ENCODE data around the gene PJA2.

The PJA2 gene

DNA sequence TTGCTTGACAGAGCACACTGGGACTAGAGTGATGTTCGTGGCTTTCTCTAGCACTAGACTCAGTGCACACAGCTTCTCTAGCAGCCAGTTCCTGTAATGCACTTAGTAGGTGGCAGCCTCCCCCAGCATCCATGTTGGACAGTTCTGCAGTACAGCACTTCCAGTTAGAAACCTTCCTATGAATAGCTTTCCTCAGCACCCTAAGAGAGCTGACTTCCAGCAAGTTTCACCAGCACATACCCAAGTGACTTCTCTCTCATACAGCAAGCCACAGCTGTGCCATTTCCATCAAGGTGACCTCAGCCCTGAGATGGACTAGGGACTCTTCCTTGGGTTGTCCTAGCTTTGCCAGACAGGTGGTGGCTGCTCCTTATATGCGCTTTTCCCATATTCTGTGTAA lies 60.4 kb downstream of the PJA2 start:
- DNase-seq = no peak

DNA sequence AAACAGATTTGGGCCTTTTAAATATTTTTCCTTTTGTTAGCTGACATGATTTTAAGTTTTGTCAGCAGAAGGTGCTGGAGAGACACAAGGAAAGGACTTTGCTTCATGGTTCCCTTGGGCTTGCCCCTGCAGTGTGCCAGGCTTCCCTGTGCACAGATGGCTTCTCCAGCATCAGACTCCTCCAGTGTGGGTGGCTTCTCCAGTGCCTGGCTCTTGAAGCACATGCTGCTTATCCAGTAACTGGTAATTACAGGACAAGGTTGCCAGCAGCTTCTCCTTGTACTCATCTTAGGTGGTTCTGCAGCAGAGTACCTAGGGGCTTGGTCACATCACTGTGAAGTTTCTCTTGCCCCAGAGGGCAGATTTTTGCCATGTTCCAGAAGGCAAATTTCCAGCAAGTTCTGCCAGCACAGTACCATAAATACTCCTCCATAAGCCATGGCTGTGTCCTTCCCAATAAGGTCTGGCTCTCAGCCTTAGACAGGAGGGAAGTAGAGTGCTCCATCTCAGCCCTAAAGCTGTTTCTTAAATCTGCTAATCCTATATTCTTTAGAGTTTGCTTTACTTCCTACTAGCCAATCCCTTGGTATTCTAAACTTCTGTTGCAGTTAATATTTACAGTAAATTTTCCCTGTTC lies 62.4 kb downstream of the PJA2 start:
- no peak for DNase-seq

DNA sequence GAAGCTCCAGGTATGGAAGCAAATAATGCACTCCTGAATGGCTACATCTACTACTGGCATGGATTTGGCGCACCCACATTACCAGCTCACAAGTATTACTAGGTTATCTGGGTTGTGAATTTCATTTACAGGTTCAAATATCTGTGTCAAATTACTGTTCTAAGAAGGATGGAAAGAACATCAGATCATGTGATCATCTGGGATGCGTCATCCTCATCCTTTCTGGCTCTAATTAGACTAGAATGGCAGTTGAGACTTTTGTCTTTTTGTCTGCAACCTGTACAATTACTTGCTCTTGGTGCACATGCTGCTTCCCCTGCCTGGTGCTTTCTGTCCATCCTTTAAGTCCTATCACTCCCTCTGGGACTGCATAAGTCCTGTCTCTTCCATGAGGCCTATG lies 64.1 kb downstream of the PJA2 start:
- no peak for DNase-seq

DNA sequence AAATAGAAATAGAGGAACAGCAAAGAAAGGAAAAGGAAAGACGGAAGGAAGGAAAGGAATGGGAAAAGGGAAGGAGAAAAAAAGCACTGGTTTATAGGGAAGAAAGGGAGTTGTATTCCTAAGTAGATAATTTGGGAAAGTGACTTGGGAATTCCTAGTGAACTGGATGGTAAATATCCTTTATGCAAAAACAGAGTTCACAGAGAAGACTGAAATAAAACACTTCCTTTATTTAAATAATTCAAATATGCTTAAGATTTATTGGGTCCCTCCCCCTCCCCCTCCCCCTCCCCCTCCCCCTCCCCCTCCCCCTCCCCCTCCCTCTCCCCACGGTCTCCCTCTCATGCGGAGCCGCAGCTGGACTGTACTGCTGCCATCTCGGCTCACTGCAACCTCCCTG lies 69.4 kb downstream of the PJA2 start:
- DNase-seq = no peak

DNA sequence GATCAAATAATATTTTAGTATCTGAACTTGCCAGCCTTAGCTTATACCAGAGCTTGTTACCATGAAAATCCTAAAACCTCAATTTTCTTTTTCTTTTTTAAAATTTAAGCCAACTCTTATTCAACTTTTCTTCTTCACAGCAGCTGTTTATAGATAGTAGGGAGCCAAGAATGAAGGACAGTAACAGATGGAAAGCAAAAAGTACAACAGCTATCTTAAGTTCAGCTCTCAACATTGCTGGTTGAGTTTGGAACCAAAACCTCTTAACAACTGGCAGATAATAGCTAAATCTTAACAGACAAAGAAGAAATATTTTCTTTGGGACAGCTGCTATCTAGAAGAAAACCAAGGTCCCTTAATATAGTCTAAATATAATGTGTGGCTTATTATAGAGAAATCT lies 74.7 kb downstream of the PJA2 start:
- no peak for DNase-seq

DNA sequence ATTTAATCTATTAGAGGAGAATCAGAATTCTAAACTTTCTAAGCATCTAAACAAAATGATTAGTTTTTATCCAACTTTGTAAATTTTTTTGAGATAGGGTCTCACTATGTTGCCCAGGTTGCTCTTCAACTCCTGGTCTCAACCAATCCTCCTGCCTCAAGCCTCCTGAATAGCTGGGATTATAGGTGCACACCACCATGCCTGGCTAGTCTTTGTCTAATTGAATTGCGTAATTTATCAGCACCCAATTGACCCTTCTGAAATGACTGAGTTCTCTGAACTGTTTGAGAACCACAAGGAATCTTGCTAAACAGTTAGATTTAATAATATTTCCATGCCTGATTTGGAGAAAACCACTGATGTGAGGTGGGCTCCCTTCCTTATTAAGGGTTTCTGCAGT lies 75.7 kb downstream of the PJA2 start:
- DNase-seq = no peak

DNA sequence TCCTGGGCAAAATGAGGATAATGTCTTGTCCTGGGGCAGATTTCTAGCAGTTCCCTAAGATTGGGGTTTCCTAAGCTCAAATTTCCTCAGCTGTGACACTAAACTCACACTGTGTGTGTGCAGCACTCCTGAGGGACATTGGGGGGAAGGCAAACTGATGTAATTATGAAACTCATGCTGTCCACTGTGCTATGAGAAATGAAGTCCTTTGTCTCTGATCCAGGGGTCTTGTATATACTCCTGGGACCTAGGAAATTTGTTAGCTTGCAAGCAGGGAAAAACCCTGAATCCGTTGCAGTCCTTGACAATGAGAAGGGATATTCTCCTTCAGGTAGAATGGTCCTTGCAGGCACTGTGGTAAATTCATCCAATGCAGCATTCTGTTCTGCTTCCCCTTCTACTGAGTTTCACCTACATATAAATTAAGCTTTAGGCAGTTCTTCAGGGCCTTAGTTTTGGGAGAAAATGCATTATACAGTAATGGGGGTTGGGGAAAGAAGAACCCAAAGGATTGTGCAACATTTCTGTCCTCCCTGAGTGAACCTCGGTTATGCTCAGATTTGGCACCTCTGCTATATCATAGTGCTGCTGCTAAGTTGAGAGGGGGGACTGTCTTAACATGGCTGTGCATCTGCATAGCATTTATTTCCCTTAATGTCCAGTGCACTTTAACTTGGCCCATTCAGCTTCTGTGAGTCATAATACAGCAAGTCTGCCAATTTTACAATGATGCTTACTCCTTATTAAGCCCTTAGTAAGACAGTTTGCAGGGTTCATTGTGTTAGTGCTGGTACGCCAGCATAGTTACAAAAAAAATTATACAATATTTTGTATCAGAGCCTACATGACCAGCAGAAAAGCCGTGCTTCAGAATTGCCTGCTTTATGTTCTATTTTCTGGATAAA lies 80.2 kb downstream of the PJA2 start:
- no peak for DNase-seq

DNA sequence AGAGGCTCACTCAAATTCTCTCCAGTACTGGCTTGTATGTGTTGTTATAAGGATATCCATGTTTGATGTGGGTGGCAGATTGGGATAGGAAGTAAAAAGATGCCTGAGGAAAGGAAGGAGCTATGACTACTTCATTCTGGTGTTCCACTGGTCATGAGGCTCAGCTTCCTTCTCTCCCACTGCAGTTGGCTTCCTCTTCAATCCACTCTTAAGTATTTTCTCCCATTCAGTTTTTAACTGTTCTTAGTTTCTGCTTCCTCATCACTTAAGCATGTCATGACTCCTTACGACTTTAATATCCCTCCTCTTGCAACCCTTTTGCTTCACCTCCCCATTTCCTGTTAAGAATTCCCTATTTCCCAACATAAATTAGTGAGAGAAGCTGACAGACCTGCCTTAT lies 81.1 kb downstream of the PJA2 start:
- no peak for DNase-seq

DNA sequence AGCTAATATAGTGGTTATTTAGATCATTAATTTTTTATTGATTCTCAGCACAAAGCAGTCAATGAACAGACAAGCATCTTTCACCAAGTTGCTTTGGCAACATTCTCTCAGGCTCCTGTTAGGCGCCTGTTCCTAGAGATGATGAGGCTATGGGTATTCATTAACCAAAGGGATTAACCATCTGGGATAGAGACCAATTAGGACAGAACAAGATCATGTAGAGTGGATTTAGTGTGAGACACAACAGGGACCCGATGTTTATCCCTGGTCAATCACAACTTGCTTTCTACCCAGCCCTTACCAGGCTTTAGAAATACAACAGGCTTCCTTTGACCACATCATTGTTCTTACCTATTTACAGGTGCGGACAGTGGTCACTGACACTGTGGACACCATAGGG lies 82.2 kb downstream of the PJA2 start:
- DNase-seq = no peak

DNA sequence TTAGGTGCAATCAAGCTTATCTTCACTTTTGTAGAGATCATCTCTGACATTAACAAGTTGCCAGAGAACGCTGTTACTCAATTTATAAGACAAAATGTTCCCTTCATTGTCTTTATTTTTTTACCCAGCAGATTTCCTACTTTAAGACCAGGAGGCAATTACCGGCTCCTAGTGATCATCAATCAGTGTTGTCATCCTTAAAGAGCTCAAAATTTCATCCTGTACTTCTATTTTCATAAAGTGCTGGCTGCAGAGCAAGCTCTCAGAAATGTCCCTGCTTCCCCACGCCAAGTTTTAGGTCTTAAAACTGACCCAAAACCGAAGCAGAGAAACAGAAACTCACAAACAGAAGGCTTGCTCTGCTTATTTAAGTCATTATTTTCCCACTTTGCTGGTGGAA lies 82.9 kb downstream of the PJA2 start:
- no peak for DNase-seq

DNA sequence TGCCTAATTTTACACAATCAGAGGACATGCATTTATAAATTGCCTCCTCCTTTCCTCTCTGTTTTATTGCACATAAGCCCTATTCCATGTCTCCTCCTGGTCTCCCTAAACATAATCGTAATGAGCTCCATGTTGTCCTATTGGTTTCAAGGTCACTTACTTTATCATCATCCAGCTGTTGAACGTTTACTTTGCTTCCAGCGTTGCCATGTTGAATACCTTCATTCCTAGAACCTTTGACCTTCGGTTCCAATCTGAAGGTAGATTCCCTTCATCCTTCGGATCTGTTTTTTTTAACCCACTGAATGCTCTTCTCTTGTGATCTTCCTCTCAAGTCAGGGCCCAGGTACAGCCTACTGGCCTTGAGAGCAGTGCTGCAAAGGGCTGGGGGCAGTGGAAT lies 84.3 kb downstream of the PJA2 start:
- DNase-seq = no peak

DNA sequence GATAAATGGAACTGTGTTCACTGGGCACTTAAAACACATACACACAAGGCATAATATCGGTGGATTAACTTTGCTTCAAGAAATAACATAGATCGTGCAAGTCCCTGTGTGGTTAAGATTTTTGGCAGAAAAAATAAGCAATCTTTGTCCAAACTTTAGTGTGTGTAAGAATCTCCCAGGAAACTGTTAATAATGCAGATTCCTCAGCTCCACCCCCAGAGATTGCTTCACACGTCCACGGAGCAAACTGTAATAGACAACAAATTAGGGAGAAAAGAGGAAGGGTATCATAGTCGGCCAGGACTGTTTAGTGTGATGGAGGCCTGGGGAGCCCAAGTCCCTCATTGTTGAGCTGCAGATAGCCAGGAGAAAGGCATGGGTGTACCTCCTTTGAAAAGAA lies 84.8 kb downstream of the PJA2 start:
- no peak for DNase-seq

DNA sequence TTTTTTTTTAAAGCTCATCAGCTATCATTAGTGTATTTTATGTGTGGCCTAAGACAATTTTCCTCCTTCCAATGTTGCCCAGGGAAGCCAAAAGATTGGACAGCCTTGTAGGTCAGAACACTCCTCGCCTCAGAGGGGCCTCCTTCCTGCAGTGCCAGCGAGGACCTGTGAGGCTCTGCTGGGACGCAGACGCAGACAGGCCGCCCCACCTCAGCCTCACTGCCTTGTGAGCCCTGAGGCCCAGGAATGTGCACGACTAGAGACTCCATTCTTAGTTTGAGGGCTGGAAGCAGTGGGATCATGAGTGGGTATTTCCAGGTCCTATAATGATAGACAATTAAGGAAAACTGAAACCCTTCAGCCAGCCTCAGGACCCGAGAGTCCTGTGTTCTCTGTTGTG lies 85.4 kb downstream of the PJA2 start:
- DNase-seq = no peak

DNA sequence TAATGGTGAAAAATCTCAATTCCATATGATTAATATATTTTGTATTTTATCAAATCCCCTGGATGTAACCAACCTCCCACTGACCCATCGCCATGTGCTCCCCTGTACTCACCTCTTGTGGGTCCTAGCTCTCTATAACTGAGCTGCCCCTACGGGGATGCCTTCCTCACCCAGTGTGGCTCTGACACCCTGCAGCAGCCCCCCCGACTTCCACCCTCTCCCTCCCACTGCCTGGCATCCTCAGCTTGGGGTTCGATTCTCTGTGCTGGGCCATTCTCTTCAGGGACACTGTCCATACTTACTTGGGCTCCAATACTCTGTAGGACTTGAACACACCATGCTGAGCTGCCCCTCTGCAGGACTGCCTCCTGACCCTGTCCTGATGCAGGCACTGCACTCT lies 87.1 kb downstream of the PJA2 start:
- no peak for DNase-seq

DNA sequence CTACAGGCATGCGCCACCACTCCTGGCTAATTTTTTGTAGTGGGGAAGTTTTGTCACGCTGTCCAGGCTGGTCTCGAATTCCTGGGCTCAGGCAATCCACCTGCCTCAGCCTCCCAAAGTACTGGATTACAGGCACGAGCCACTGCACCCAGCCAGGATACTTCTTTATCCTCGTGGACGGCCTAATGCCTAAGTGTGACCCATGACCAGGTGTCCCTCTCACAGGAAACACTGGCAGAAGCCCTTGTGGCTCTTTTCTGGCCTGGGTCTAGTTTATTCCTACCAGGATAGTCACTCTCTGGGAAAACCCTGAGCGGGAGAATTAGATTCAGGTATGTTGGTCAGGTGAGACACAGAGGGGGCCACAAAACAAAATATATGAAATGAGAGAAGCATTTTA lies 90.4 kb downstream of the PJA2 start:
- no peak for DNase-seq

DNA sequence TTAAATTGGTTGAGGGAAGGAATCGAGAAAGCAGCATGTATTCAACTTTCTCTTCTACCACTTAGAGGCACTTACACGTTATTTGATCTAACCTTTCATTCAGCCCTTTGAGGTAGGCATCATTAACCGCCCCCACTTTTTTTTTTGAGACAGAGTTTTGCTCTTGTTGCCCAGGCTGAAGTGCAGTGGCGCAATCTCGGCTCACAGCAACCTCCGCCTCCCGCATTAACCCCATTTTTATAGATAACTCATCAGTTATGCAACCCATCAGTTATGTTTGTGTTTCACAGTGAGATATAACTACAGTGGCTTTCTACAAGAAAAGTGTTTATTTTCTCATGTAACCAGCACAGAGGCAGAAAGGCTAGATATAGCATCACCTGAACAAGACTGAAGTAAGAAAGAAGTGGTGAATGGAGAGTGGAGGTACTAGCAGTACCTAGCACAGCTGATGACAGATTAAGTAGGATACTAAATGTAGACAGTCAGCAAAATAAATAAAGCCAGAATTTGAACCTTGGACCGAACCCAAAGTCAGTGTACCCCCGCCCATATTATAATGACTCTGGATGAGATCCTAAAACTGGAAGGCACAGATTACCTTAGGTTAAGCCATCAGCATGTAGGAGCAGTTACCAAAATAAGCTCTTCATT lies 91.2 kb downstream of the PJA2 start:
- no peak for DNase-seq

DNA sequence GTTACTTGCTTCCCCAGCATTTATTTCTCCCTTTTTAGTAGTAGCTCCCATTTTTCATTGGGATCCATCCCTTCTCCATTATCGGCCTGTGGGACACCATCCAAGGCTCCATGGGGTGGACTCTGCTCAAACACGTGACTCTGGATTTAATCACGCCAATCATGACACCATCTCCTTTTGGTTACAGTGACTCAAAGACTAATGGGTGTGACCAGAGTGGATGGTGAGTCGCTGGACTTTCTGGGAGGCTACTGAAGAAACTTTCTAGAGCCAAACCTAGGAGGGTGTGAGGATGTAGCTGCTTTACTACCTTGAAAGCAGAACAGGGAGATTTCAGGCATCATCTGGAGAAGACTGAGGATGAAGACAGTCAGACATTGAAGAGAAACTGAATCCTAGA lies 93.1 kb downstream of the PJA2 start:
- DNase-seq = no peak

DNA sequence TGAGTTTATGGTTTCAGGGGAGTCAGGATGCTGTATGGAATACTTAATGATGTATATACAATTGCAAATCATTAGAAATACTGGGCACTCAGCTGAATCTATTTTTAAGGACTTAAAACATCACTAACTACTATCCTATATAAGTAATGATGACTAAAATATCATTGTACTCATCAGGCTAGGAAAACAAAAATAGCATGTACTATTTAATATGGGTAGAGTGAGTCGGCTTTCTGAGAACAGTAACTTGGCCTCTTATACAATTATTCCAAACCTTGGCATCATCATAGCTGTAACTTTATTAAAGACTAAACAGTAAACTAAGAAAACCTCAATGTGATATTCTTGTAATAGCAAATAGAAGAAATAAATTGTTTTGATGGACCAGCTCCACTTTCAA lies 94.5 kb downstream of the PJA2 start:
- DNase-seq = no peak

DNA sequence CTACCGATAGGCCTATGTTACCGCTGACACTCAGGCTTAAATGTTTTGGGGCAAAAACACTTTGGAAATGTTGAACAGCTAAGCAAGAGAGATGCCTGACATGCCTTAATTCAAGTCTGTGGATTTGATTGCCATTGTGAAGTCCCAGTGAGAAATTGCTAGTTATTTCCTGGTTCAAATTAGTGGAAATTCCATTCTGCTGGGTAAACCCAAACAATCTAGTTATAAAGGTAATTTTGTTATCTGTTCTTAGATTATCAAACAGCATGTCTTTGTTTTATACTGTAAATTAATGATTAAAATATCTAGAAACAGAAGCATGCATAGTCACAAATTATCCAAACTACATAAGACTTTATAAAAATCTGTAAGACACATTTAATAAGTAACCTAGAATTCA lies 96.6 kb downstream of the PJA2 start:
- no peak for DNase-seq

DNA sequence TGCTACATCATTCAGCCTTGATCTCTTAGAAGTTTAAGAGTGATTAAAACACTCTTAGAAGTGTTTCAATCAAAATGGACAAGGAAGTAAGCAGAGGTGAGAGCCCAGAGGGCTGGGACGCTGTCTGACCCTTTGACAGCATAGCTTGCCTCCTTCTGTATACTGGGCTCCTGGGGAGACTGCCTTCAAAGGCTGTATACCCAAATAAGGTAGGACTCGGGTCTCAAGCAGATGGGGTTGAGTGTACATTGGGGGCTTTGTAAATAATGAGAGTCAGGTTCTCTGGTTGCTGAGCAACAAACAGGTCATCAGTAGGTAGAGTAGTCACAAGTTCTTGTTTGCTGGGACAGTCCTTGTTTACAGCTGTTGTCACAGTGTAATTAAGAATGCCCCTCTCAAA lies 97.1 kb downstream of the PJA2 start:
- no peak for DNase-seq

DNA sequence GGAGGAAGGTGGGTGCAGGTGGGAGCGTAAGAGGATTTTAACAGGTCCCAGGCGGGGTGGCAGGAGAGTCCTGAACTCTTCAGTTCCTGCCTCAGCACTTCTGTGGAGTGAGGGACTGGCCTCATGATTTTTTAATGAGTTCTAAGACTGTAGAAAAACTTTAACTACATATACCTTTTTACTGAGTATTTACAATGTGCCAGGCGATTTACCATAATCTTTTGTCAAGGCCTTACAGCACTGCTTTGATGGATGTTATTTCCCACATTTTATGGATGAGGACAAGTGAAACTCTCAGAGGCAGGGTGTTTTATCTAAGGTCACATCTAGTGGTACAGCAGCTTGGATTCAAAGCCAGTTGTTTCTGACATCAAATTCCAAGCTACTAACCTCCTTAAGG lies 99.5 kb downstream of the PJA2 start:
- no peak for DNase-seq

DNA sequence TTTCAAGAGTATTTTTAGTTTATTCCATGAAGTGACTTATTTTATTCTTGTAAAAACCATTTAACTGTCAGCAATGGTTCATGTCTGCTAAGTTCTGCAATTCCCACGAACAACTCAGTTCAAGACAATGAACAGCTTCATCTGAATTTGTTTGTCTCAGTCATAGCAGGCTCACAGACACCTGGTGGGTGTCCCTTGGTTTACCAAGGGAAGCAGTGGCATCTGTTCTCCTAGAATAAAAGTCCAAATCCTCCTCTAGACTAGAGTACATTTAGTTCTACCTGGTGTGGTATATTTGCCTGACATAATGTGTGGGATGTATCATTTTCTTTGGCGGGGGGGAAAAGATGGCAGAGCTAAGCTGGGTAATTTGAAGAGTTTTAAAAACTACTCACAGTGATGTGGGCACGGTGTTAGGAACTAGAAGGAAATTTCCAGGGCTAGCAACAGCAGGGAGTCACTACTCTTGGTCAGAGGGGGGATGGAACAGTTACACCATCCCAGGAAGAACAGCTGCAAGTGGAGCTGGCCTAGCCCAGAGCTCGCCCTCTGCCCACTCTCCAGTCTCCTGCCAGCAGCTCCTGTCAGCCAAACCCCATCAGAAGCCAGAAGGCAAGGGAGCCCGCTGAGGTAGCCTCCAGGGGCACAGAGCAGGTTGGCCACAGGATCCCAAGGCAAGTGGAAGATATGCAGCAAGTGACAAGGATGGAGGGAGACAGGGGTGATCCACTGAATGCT lies 100.3 kb downstream of the PJA2 start:
- no peak for DNase-seq

DNA sequence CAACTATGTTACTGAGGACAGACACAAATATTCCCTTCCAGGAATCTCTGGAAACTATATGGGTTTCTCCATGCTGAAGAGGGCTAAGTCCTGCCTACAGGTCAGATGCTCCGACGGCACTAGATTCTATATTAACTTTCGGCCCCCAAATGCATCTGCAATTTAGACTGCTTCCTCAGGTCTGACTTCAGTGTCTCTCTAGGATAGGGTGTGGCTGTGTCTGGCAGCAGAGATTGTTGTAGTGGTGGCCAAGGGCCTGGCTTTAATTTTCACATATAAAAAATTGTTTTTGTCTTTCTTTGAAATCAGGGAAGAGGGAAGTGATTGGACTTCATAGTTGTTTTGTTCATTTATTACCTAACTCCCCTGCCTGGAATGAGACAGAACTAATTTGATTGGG lies 101.8 kb downstream of the PJA2 start:
- no peak for DNase-seq
